Astrocyte (in vitro differentiated cells and primary cell): ENCODE data around the gene GSE1.

Source experiments
- CTCF ChIP-seq: IDR thresholded peaks from 2 replicates; pipeline ENCODE4 v1.5.1; 2011; ENCODE audit warnings: low read depth, mild to moderate bottlenecking, inconsistent platforms, low read length, moderate library complexity; ENCODE audit not compliant: insufficient read depth
- EZH2 ChIP-seq: IDR thresholded peaks from 2 replicates; pipeline ENCODE4 v1.6.1; 2012; ENCODE audit warnings: mild to moderate bottlenecking, low read length, inconsistent platforms; ENCODE audit not compliant: insufficient read depth

GRCh38 chr16:85604145-85604705 is 8.9 kb upstream of the GSE1 start:
- TF ChIP-seq CTCF (no peak), EZH2 (no peak)
